Activated T-helper 2 cell treated with anti-CD3 and anti-CD28 coated beads, Interferon-gamma antibody, Interleukin-2, Interleukin-4, amounts not matched to agents 10 μg/mL and 5 μg/mL and 100 μg/mL, durations not matched to agents 14 hours and 24 hours and 36 hours (primary cell): ENCODE results near the gene TMC2. TPM values are rescaled to one million over a fixed set of nuclear protein-coding genes. Genes with fewer than 3 reads are reported as not detected.

Experiments used
- DNase-seq: peaks from one replicate; pipeline ENCODE4 v3.0.0; 2021; ENCODE audit warnings: low spot score
- H3K27ac Mint-ChIP-seq: one replicate; pipeline ENCODE4 v1.8.0; 2021; ENCODE audit warnings: mixed read lengths
- H3K27me3 Mint-ChIP-seq: one replicate; pipeline ENCODE4 v1.8.0; 2021; ENCODE audit warnings: low read depth, mixed read lengths
- H3K36me3 Mint-ChIP-seq: one replicate; pipeline ENCODE4 v1.8.0; 2021; ENCODE audit warnings: low read depth, mixed read lengths
- H3K4me1 Mint-ChIP-seq: one replicate; pipeline ENCODE4 v1.8.0; 2021; ENCODE audit warnings: low read depth, mixed read lengths
- H3K4me3 Mint-ChIP-seq: one replicate; pipeline ENCODE4 v1.8.0; 2021; ENCODE audit warnings: low read depth, mild to moderate bottlenecking, moderate library complexity, mixed read lengths
- H3K9me3 Mint-ChIP-seq: one replicate; pipeline ENCODE4 v1.8.0; 2021; ENCODE audit warnings: mixed read lengths
- intact Hi-C: fragments of 100-400 bp; cut with micrococcal nuclease; formaldehyde crosslinking; loops from one replicate; pipeline ENCODE4 v1.15.1; 2023
- total RNA-seq: library from RNA; stranded (reverse); gene quantifications from 2 replicates; pipeline ENCODE4 v1.2.3, GENCODE V29; 2022

TMC2 gene
- total RNA-seq, 1 donor from 2014 or later, result not detected

DNA sequence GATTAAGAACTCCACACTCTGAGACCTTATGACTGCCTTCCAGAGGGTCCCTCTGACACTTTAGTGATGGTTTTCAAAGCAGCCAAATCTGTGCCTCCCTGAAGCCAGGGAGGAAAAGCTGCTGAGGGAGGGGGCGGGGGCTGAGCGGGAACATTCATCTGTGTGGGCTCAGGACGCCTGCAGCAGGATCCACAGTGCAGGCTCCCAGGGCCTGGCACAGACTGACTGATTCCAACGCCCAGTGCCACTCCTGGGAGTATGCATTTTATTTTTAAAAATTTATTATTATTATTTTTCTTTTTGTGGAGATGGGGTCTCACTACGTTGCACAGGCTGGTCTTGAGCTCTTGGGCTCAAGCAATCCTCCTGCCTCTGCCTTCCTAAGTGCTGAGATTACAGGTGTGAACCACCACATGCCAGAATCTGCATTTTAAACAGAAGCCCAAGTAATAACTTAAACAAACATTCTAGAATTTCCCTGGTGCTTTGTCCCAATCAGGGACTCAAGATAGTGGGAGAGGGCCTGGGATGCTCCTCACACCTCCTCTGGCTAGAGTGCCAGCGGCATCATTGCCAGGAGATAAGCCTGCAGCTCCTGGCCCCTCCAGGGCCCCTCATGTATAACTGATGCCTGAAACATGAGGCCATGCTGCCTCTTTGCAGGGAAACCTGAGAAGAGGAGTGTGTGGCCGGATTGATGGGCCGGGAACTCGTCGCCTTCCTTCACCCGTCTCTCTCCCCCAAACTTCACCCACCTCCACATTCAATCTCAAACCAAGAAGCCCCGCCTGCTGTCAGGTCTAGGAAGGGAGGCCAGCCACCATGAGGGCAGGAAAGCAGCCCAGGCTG lies 438 bp upstream of the TMC2 start:
- no peaks in the 10 kb centered on the region for H3K36me3 Mint-ChIP-seq
- no peaks in the 10 kb centered on the region for H3K9me3 Mint-ChIP-seq
- no peak overlapping the region for H3K4me3 Mint-ChIP-seq
- intact Hi-C loops, result no loop called here
- peaks cover 27% of the 10 kb centered on the region for H3K27me3 Mint-ChIP-seq
- H3K27ac Mint-ChIP-seq, result no peak overlapping the region
- no peak for DNase-seq
- H3K4me1 Mint-ChIP-seq, result no peaks in the 10 kb centered on the region

DNA sequence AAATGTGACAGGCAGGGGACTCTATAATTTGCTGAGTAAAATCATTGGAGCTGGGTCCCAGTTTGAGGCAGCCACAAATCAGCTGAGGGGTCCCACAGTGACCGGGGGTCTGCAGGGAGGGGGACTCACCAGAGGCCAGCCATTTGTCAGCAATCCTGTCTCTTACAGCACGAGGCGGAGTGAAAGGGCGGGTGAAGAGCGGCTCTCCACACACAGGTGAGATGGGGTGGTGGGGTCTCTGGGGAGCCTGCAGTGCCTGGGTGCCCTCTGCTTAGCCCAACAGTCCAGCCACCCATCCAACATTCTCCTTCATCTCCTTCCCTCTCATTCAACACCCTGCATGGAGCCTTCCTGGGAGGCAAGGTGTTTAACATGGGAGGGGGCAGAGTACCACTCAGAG lies 728 bp downstream of the TMC2 start:
- Mint-ChIP-seq H3K27me3 (peaks cover 27% of the 10 kb centered on the region), H3K36me3 (no peaks in the 10 kb centered on the region), H3K4me1 (no peaks in the 10 kb centered on the region), H3K9me3 (no peaks in the 10 kb centered on the region), H3K4me3 (no peak overlapping the region), H3K27ac (no peak overlapping the region)
- intact Hi-C loops, result no loop called here
- DNase-seq, result no peak

DNA sequence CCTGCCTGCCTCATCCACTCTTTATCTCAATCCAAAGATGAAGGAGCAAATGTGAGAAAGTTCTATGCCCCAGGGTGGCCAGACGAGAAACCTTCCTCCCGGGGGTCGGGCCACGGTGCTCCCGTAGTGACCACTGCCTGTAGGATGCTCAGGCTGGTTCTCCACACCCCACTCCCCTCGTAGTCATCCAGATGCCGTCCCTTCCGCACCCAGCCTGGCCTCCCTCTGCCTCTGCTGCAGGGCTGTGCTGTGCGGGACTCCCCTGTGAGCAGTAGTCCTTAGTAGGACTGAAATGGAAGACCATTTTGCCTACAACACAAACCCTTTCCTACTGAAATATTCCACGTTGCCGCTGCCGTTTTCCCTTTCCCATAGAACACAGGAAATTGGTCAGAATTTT lies 2.0 kb downstream of the TMC2 start:
- no peaks in the 10 kb centered on the region for H3K9me3 Mint-ChIP-seq
- DNase-seq, result no peak
- no peaks in the 10 kb centered on the region for H3K36me3 Mint-ChIP-seq
- no peaks in the 10 kb centered on the region for H3K4me1 Mint-ChIP-seq
- peaks cover 28% of the 10 kb centered on the region for H3K27me3 Mint-ChIP-seq
- H3K27ac Mint-ChIP-seq, result no peak overlapping the region
- intact Hi-C loops, result no loop called here
- no peak overlapping the region for H3K4me3 Mint-ChIP-seq

DNA sequence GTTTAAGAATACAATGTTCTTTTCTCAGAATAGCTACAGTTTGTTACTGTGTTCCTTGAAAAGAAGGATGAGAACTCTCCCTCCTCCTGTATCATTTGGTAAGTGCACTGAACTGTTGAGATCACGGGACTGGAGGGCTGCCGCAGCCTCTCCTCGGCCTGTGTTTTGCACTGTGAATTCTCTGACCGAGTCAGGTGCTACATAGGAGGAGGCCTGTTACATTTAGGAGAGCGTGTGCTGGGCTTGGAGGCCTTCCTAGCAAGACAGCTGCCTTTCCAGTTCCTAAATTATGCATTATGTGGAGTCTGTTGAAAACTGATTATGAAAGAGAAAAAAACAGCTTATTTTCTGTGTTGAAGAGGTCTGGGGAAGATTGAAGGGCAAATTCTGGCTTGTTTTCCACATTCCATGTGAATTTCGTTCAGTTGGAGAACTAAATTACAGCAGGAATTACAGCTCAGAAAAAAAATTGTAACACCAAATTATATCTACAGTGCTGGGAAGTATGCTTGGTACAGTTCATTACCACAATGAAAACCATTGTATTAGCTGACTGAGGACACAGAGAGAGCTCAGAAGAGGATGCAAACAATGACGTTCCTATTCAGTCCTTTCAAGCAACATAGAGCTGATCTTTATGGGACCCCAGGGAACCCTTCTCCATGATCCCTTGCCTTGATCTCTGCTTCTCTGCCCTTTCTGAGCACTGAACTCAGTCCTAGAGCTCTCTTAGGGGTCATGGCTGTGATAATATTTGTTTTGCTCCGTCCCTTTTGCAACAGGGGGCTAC lies 2.8 kb downstream of the TMC2 start:
- no peaks in the 10 kb centered on the region for H3K4me1 Mint-ChIP-seq
- no peaks in the 10 kb centered on the region for H3K9me3 Mint-ChIP-seq
- intact Hi-C loops, result no loop called here
- peaks cover 28% of the 10 kb centered on the region for H3K27me3 Mint-ChIP-seq
- no peak for DNase-seq
- H3K27ac Mint-ChIP-seq, result no peak overlapping the region
- H3K36me3 Mint-ChIP-seq, result no peaks in the 10 kb centered on the region
- no peak overlapping the region for H3K4me3 Mint-ChIP-seq

DNA sequence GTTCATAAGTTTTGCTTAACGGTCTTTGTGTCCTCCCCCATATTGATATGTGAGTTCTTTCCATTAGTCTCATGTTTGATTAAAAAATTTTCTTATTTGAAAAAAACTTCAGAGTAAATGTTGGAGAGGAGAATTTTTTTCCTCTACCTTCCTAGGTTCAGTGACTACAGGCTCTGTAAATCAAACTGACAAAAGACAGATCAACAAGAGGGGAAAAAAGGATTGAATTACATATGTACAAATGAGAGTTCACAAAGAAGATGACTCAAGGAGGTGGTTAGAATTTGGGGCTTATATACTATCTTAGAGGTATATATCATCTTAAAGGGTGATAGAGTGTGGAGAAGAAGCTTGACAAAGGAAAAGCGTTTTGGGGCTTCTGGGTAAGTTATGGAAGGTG lies 5.6 kb downstream of the TMC2 start:
- H3K4me3 Mint-ChIP-seq, result no peak overlapping the region
- H3K27me3 Mint-ChIP-seq, result peaks cover 43% of the 10 kb centered on the region
- intact Hi-C loops, result no loop called here

GRCh38 chr20:2542361-2542760 lies 6.0 kb downstream of the TMC2 start:
- no peaks in the 10 kb centered on the region for H3K36me3 Mint-ChIP-seq
- intact Hi-C loops, result no loop called here
- H3K4me3 Mint-ChIP-seq, result no peak overlapping the region
- H3K27me3 Mint-ChIP-seq, result peaks cover 45% of the 10 kb centered on the region
- no peaks in the 10 kb centered on the region for H3K9me3 Mint-ChIP-seq
- no peaks in the 10 kb centered on the region for H3K4me1 Mint-ChIP-seq
- DNase-seq, result no peak
- H3K27ac Mint-ChIP-seq, result no peak overlapping the region

More for the DNA sequence above, 5.6 kb downstream of the TMC2 start:
- Mint-ChIP-seq H3K4me1 (no peaks in the 10 kb centered on the region), H3K36me3 (no peaks in the 10 kb centered on the region), H3K9me3 (no peaks in the 10 kb centered on the region), H3K27ac (no peak overlapping the region)
- no peak for DNase-seq

- intact Hi-C loops, result no loop called here
- no peak for DNase-seq
These were observed 7.8 kb downstream of the TMC2 start for GRCh38 chr20:2544211-2544610.

GRCh38 chr20:2545594-2545993 lies 9.2 kb downstream of the TMC2 start:
- H3K27ac Mint-ChIP-seq, result no peak overlapping the region

More at GRCh38 chr20:2544211-2544610, 7.8 kb downstream of the TMC2 start:
- Mint-ChIP-seq H3K27ac (no peak overlapping the region), H3K27me3 (peaks cover 44% of the 10 kb centered on the region), H3K4me3 (no peak overlapping the region), H3K4me1 (no peaks in the 10 kb centered on the region), H3K9me3 (no peaks in the 10 kb centered on the region), H3K36me3 (no peaks in the 10 kb centered on the region)

DNA sequence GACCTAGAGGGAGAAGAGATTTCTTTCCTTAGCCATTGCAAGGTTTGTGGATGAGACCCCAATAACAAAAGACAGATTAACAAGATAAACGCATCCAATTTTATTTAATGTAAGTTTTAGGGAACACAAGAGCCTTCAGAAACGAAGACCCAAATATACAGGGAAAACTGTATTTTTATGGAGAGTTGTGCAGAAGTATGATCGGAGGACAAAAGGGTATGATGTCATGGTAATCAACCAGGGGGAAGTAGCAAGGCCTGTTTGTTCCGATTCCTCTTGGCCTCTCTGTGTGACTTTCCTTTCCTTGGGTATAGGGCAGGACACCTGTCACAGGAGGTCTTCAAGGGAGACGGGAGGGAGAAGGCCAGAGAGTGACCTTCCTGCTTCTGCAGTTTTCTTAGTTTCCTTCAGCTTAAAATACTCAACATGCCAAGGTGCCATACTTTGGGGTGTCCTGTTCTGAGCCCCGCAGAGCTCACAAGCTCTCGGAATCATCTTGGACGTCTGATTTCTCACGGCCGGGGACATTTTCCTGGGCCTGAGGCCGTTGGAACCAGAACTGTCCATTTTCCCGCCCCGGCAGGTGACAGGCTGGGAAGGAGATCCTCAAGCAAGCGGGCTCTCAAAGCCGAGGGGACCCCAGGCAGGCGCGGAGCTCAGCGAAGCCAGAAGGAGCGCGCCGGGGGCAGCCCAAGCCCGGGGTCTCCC lies 21.7 kb downstream of the TMC2 start:
- H3K27ac Mint-ChIP-seq, result no peak overlapping the region
- no peaks in the 10 kb centered on the region for H3K36me3 Mint-ChIP-seq
- no peaks in the 10 kb centered on the region for H3K9me3 Mint-ChIP-seq
- H3K27me3 Mint-ChIP-seq, result peaks cover 53% of the 10 kb centered on the region
- no peak for DNase-seq
- intact Hi-C loops, result no loop called here
- H3K4me1 Mint-ChIP-seq, result no peaks in the 10 kb centered on the region
- no peak overlapping the region for H3K4me3 Mint-ChIP-seq

More at GRCh38 chr20:2545594-2545993, 9.2 kb downstream of the TMC2 start:
- H3K4me3 Mint-ChIP-seq, result no peak overlapping the region
- DNase-seq, result no peak
- H3K9me3 Mint-ChIP-seq, result no peaks in the 10 kb centered on the region
- H3K27me3 Mint-ChIP-seq, result peaks cover 47% of the 10 kb centered on the region
- H3K36me3 Mint-ChIP-seq, result no peaks in the 10 kb centered on the region
- H3K4me1 Mint-ChIP-seq, result no peaks in the 10 kb centered on the region
- intact Hi-C loops, result no loop called here

DNA sequence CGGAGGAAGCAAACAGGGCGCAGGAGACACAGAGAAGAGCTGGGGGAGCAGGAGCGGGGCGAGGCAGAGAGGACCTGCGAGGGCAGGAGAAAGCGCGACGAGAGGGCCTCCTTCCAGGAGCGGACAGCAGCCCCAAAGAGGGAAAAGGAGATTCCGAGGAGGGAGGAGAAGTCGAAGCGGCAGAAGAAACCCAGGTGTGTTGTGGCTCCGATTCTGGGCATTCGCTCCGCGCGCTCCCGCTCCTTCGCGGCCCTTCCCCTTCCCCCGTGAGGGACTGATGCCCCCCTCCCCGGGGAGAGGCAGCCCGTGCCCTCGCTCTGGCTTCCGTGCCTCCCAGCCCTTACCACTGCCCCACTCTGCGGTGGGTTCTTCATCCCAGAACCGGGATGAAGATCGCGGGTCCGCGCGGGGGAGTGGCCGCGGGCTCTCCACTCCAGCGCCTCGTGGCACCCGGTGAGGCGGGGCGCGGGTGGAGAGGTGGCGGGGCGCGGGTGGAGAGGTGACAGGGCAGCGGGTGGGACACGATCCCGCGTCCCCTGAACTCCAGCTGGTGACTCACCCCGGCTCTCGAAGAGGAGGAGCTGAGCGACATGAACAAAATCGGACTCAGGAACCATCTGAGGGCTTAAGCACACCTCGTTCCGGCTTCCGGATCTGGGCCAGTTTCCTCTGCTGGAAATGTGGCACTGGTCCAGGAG lies 22.4 kb downstream of the TMC2 start:
- H3K36me3 Mint-ChIP-seq, result no peaks in the 10 kb centered on the region
- no peaks in the 10 kb centered on the region for H3K9me3 Mint-ChIP-seq
- intact Hi-C loops, result no loop called here
- H3K4me1 Mint-ChIP-seq, result no peaks in the 10 kb centered on the region
- H3K4me3 Mint-ChIP-seq, result no peak overlapping the region
- H3K27ac Mint-ChIP-seq, result no peak overlapping the region
- H3K27me3 Mint-ChIP-seq, result peaks cover 53% of the 10 kb centered on the region
- DNase-seq, result no peak

GRCh38 chr20:2559279-2559626 lies 22.9 kb downstream of the TMC2 start:
- Mint-ChIP-seq H3K4me1 (no peaks in the 10 kb centered on the region), H3K36me3 (no peaks in the 10 kb centered on the region), H3K4me3 (no peak overlapping the region), H3K27me3 (peaks cover 51% of the 10 kb centered on the region), H3K9me3 (no peaks in the 10 kb centered on the region), H3K27ac (no peak overlapping the region)
- DNase-seq, result no peak
- intact Hi-C loops, result no loop called here

- no peak for DNase-seq
- H3K4me1 Mint-ChIP-seq, result no peaks in the 10 kb centered on the region
- no peaks in the 10 kb centered on the region for H3K9me3 Mint-ChIP-seq
- H3K27ac Mint-ChIP-seq, result no peak overlapping the region
- H3K27me3 Mint-ChIP-seq, result peaks cover 47% of the 10 kb centered on the region
- H3K4me3 Mint-ChIP-seq, result no peak overlapping the region
- no peaks in the 10 kb centered on the region for H3K36me3 Mint-ChIP-seq
- intact Hi-C loops, result no loop called here
These were observed 23.3 kb downstream of the TMC2 start for GRCh38 chr20:2559651-2560050.
